Mononuclear cell (primary cell): Measurements from ENCODE around the gene TUFT1. TPM values are rescaled to one million over a fixed set of nuclear protein-coding genes. Genes with fewer than 3 reads are reported as not detected.

Experiments
- H3K27me3 ChIP-seq: 2 replicates; pipeline ENCODE4 v1.6.0; 2011; ENCODE audit warnings: low read length, control low read depth; ENCODE audit not compliant: insufficient read depth
- H3K4me1 ChIP-seq: 2 replicates; pipeline ENCODE4 v1.5.1; 2011; ENCODE audit warnings: mild to moderate bottlenecking, low read length, control low read depth; ENCODE audit not compliant: insufficient read depth
- H3K4me3 ChIP-seq: 2 replicates; pipeline ENCODE4 v1.5.1; 2011; ENCODE audit warnings: mild to moderate bottlenecking, low read length, moderate library complexity
- H3K9me3 ChIP-seq: 2 replicates; pipeline ENCODE4 v1.5.1; 2011; ENCODE audit warnings: low read depth, mild to moderate bottlenecking, control low read depth, low read length
- total RNA-seq: library from RNA; depleted of rRNA; stranded (reverse); fragments of >200 nt; gene quantifications from one replicate; pipeline ENCODE4 v1.2.3, GENCODE V29; 2012

TUFT1 gene
- total RNA-seq, 1 donor: 4.0 TPM

GRCh38 chr1:151541752-151542151 is 1.6 kb downstream of the TUFT1 start:
- H3K27me3 ChIP-seq: peaks cover 8% of the 10 kb centered on the region
- no peaks in the 10 kb centered on the region for H3K9me3 ChIP-seq
- no peak overlapping the region for H3K4me3 ChIP-seq
- H3K4me1 ChIP-seq: peaks cover 20% of the 10 kb centered on the region

GRCh38 chr1:151542710-151543129 is 2.6 kb downstream of the TUFT1 start:
- Histone ChIP-seq H3K4me3 (no peak overlapping the region), H3K27me3 (peaks cover 8% of the 10 kb centered on the region), H3K9me3 (no peaks in the 10 kb centered on the region), H3K4me1 (peaks cover 20% of the 10 kb centered on the region)

GRCh38 chr1:151545542-151545941 is 5.4 kb downstream of the TUFT1 start:
- no peaks in the 10 kb centered on the region for H3K9me3 ChIP-seq
- peaks cover 9% of the 10 kb centered on the region for H3K4me1 ChIP-seq
- H3K4me3 ChIP-seq: no peak overlapping the region
- peaks cover 8% of the 10 kb centered on the region for H3K27me3 ChIP-seq

GRCh38 chr1:151546011-151546925 is 6.2 kb downstream of the TUFT1 start:
- H3K4me1 ChIP-seq: peaks cover 2% of the 10 kb centered on the region
- no peak overlapping the region for H3K4me3 ChIP-seq
- H3K27me3 ChIP-seq: peaks cover 4% of the 10 kb centered on the region
- no peaks in the 10 kb centered on the region for H3K9me3 ChIP-seq

- no peak overlapping the region for H3K4me3 ChIP-seq
- no peaks in the 10 kb centered on the region for H3K4me1 ChIP-seq
- peaks cover 3% of the 10 kb centered on the region for H3K27me3 ChIP-seq
- no peaks in the 10 kb centered on the region for H3K9me3 ChIP-seq
Measured at GRCh38 chr1:151547119-151547899, 7.2 kb downstream of the TUFT1 start.

GRCh38 chr1:151547900-151548230 is 7.8 kb downstream of the TUFT1 start:
- Histone ChIP-seq H3K27me3 (no peaks in the 10 kb centered on the region), H3K9me3 (no peaks in the 10 kb centered on the region), H3K4me3 (no peak overlapping the region), H3K4me1 (no peaks in the 10 kb centered on the region)

- no peaks in the 10 kb centered on the region for H3K9me3 ChIP-seq
- H3K27me3 ChIP-seq: no peaks in the 10 kb centered on the region
- no peaks in the 10 kb centered on the region for H3K4me1 ChIP-seq
- H3K4me3 ChIP-seq: no peak overlapping the region
Measured at GRCh38 chr1:151549199-151549598, 9.1 kb downstream of the TUFT1 start.

GRCh38 chr1:151553659-151554058 is 13.6 kb downstream of the TUFT1 start:
- no peak overlapping the region for H3K4me3 ChIP-seq
- no peaks in the 10 kb centered on the region for H3K27me3 ChIP-seq
- no peaks in the 10 kb centered on the region for H3K4me1 ChIP-seq
- no peaks in the 10 kb centered on the region for H3K9me3 ChIP-seq

GRCh38 chr1:151556052-151556451 is 15.9 kb downstream of the TUFT1 start:
- H3K9me3 ChIP-seq: no peaks in the 10 kb centered on the region
- H3K4me3 ChIP-seq: no peak overlapping the region
- peaks cover 5% of the 10 kb centered on the region for H3K4me1 ChIP-seq
- no peaks in the 10 kb centered on the region for H3K27me3 ChIP-seq

GRCh38 chr1:151562661-151563060 is 22.6 kb downstream of the TUFT1 start:
- no peaks in the 10 kb centered on the region for H3K9me3 ChIP-seq
- H3K4me3 ChIP-seq: no peak overlapping the region
- H3K27me3 ChIP-seq: no peaks in the 10 kb centered on the region

GRCh38 chr1:151563376-151563775 is 23.3 kb downstream of the TUFT1 start:
- Histone ChIP-seq H3K4me3 (no peak overlapping the region), H3K27me3 (no peaks in the 10 kb centered on the region), H3K9me3 (no peaks in the 10 kb centered on the region), H3K4me1 (peaks cover 5% of the 10 kb centered on the region)

More at GRCh38 chr1:151562661-151563060, 22.6 kb downstream of the TUFT1 start:
- peaks cover 5% of the 10 kb centered on the region for H3K4me1 ChIP-seq

- Histone ChIP-seq H3K4me1 (no peaks in the 10 kb centered on the region), H3K27me3 (no peaks in the 10 kb centered on the region), H3K9me3 (no peaks in the 10 kb centered on the region), H3K4me3 (no peak overlapping the region)
Measured at GRCh38 chr1:151565502-151566189, 25.5 kb downstream of the TUFT1 start.

GRCh38 chr1:151568626-151569088 is 28.5 kb downstream of the TUFT1 start:
- Histone ChIP-seq H3K4me1 (no peaks in the 10 kb centered on the region), H3K27me3 (no peaks in the 10 kb centered on the region)

GRCh38 chr1:151570819-151571218 is 30.7 kb downstream of the TUFT1 start:
- no peaks in the 10 kb centered on the region for H3K4me1 ChIP-seq
- H3K4me3 ChIP-seq: no peak overlapping the region
- H3K27me3 ChIP-seq: no peaks in the 10 kb centered on the region
- no peaks in the 10 kb centered on the region for H3K9me3 ChIP-seq

More at GRCh38 chr1:151568626-151569088, 28.5 kb downstream of the TUFT1 start:
- Histone ChIP-seq H3K4me3 (no peak overlapping the region), H3K9me3 (no peaks in the 10 kb centered on the region)
